ENCODE results near the gene TBL1Y.
"Not testable (repeated sequence)": the region's sequence is repeated elsewhere in the genome, so short reads cannot be mapped to it uniquely, and the experiment has no call there.

Gene TBL1Y

DNA sequence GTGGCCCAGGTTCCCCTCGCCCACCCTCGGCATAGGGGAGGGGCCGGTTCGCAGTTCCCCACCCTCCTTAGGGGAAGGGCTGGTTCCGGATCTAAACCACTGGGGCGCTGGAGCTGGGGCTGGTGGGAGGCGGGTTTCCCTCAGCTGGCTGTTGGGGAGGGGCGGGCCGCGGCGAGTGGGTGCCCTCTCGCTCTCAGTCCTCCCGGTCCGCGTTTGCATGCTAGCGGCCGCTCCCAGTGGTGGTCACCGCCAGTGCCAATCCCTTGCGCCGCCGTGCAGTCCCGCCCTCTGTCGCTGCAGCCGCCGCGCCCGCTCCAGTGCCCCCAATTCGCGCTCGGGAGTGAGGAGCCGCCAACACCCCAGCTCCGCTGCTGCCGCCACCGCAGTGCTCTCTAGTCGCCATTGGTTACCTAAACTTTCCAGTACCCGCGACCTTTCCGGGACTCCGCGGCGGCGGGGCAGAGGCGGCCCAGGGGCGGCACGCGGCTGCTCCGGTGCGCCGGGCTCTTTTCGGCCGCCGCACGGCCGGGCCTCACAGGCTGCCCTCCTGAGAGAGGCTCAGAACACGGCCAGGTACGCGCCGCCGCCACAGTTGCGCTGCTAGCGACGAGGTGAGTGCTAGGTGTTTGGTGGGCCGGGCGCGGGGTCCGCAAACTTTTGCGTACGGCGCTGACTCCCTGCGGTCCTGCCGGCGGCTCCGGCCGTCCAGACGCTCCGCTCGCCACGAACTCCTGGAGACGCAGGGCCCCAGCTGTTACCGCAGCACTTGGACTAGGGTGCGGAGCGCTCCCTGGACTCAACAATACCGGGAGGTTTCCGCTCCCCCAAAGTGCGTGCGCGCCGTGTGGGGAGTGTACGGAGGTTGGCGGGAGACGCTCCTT is at the start of gene TBL1Y:
TSS of gene TBL1Y (plus strand) at position 326 of the 881 bp plus-strand sequence. CDS start 114,388 bp downstream, outside the sequence.
- H3K4me1 ChIP-seq (ENCODE audit: control insufficient read depth, insufficient read depth, low read length), result no peaks in the 10 kb centered on the region
- no peak within 1 kb of the TSS for H3K9ac ChIP-seq (ENCODE audit: low read length)
- H3K27ac ChIP-seq (ENCODE audit: low read depth, low read length), result no peak within 1 kb of the TSS
- no peaks in the 10 kb centered on the region for H3K27me3 ChIP-seq (ENCODE audit: control insufficient read depth, insufficient read depth, low read length)
- H3K4me3 ChIP-seq (ENCODE audit: low read length), result no peak within 1 kb of the TSS
- H3K36me3 ChIP-seq (ENCODE audit: control insufficient read depth, insufficient read depth, low read length), result no peaks in the 10 kb centered on the region

DNA sequence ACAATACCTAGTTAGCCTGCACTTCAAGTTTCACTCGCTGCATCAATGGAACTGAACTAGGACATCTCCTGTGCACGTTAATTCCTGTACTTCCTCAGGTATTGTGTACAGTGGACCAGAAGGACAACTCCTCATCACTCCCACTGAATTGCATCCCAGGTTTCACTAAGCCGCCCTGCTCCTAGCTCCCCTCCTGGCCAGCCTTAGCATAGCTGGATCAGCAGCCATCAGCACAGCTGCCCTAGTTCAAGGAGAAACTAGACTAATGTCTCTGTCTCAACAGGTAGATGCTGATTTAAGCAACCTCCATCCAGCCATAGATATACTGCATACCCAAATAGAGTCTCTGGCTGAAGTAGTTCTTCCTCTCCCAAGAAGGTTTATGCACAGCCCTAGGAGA is 16.0 kb upstream of the TBL1Y start:
- Histone ChIP-seq H3K27me3 (ENCODE audit: control insufficient read depth, insufficient read depth, low read length) (no peaks in the 10 kb centered on the region), H3K27ac (ENCODE audit: low read depth, low read length) (no peak overlapping the region), H3K36me3 (ENCODE audit: control insufficient read depth, insufficient read depth, low read length) (no peaks in the 10 kb centered on the region), H3K9ac (ENCODE audit: low read length) (no peak overlapping the region), H3K4me3 (ENCODE audit: low read length) (no peak overlapping the region), H3K4me1 (ENCODE audit: control insufficient read depth, insufficient read depth, low read length) (no peaks in the 10 kb centered on the region)

DNA sequence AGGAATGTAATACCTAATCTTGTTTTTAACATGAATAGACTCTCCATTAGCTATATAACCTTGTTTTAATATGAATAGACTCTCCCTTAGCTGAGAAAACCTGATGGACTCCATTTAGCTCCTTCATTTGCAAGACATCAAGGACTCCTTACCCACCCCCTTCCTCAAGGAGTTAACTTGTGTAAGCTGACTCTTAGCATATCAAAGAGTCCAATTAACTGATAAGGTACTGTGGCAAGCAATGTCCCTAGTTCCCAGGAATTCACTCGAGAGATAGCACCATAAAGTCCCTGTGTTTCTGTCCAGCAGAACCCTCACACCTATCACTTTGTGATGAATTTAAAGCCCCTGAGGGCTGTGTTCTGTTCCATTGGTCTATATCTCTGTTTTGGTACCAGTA is 15.3 kb upstream of the TBL1Y start:
- Histone ChIP-seq H3K27me3 (ENCODE audit: control insufficient read depth, insufficient read depth, low read length) (no peaks in the 10 kb centered on the region), H3K36me3 (ENCODE audit: control insufficient read depth, insufficient read depth, low read length) (no peaks in the 10 kb centered on the region), H3K4me1 (ENCODE audit: control insufficient read depth, insufficient read depth, low read length) (no peaks in the 10 kb centered on the region), H3K4me3 (ENCODE audit: low read length) (no peak overlapping the region), H3K27ac (ENCODE audit: low read depth, low read length) (no peak overlapping the region), H3K9ac (ENCODE audit: low read length) (no peak overlapping the region)

DNA sequence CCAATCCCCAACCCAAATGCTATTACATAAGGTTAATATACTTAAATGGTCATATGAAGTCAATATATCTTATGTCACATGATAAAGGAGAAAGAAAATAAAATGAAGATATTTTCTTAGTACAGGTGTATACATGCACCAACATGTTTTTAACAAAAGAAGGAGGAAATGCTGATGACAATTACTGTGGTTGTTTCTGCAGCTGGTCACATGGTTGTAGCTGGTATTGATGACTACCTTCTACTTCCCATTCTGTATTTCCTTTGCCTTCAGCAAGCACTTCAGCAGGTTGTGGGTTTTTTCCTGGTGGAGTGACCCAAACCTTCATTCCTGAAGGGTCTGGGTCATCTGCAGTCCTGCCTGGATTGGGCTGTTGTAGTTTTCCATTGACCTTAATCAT is 8.4 kb upstream of the TBL1Y start:
- not testable (repeated sequence) for H3K27me3 ChIP-seq (ENCODE audit: control insufficient read depth, insufficient read depth, low read length); H3K4me1 ChIP-seq (ENCODE audit: control insufficient read depth, insufficient read depth, low read length); H3K9ac ChIP-seq (ENCODE audit: low read length); H3K4me3 ChIP-seq (ENCODE audit: low read length); H3K36me3 ChIP-seq (ENCODE audit: control insufficient read depth, insufficient read depth, low read length); H3K27ac ChIP-seq (ENCODE audit: low read depth, low read length)

DNA sequence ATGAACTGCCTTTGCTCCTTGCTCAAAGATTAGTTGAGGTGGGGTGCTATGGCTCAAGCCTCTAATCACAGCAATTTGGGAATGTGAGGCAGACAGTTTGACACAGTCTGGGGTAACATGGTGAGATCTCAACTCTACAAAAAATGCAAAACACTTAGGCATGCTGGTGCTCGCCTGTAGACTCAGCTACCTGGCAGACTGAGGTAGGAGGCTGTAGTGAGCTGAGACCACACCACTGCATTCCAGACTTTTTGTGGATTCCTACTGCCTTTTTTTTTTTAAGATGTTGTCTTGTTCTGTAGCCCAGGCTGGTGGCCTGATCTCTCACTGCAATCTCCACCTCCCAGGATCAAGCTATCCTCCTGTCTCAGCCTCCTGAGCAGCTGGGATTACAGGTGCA is 2.9 kb upstream of the TBL1Y start:
- Histone ChIP-seq H3K27ac (ENCODE audit: low read depth, low read length) (no peak overlapping the region), H3K36me3 (ENCODE audit: control insufficient read depth, insufficient read depth, low read length) (no peaks in the 10 kb centered on the region), H3K4me3 (ENCODE audit: low read length) (no peak overlapping the region), H3K9ac (ENCODE audit: low read length) (no peak overlapping the region), H3K4me1 (ENCODE audit: control insufficient read depth, insufficient read depth, low read length) (no peaks in the 10 kb centered on the region), H3K27me3 (ENCODE audit: control insufficient read depth, insufficient read depth, low read length) (no peaks in the 10 kb centered on the region)

DNA sequence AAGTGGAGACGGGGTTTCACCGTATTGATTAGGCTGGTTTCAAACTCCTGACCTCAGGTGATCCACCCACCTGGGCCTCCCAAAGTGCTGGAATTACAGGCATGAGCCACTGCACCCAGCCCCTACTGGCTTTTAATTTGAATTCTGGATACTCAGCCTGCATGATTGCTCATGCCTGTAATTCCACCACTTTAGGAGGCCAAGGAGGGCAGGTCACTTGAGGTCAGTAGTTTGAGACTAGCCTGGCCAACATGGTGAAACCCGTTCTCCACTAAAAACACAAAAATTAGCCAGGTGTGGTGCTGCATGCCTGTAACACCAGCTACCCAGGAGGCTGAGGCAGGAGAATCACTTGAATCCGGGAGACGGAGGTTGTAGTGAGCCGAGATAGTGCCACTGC is 2.5 kb upstream of the TBL1Y start:
- H3K4me1 ChIP-seq (ENCODE audit: control insufficient read depth, insufficient read depth, low read length); H3K9ac ChIP-seq (ENCODE audit: low read length); H3K27me3 ChIP-seq (ENCODE audit: control insufficient read depth, insufficient read depth, low read length); H3K27ac ChIP-seq (ENCODE audit: low read depth, low read length); H3K4me3 ChIP-seq (ENCODE audit: low read length); H3K36me3 ChIP-seq (ENCODE audit: control insufficient read depth, insufficient read depth, low read length): not testable (repeated sequence)

DNA sequence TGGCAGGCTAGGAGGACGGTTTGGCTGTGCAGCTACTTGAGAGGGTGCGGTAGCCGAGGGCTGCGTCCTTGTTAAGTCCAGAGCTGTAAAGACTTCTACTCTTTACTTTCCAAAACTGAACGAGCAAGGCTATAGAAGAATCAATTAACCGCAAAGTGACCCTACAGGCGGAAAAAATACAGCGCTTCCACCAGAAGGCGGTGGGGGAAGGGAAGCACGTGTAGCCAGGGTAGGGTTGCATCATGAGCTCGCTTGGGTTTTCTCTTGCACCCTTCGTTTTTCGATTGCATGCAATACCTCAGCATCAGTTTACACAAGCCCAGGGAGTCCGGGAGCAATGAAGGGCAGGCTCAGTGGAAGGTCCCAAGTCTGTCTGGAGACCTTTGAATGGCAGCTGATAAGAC is 1.4 kb upstream of the TBL1Y start:
- Histone ChIP-seq H3K4me1 (ENCODE audit: control insufficient read depth, insufficient read depth, low read length) (no peaks in the 10 kb centered on the region), H3K36me3 (ENCODE audit: control insufficient read depth, insufficient read depth, low read length) (no peaks in the 10 kb centered on the region), H3K27ac (ENCODE audit: low read depth, low read length) (no peak overlapping the region), H3K27me3 (ENCODE audit: control insufficient read depth, insufficient read depth, low read length) (no peaks in the 10 kb centered on the region), H3K4me3 (ENCODE audit: low read length) (no peak overlapping the region), H3K9ac (ENCODE audit: low read length) (no peak overlapping the region)

DNA sequence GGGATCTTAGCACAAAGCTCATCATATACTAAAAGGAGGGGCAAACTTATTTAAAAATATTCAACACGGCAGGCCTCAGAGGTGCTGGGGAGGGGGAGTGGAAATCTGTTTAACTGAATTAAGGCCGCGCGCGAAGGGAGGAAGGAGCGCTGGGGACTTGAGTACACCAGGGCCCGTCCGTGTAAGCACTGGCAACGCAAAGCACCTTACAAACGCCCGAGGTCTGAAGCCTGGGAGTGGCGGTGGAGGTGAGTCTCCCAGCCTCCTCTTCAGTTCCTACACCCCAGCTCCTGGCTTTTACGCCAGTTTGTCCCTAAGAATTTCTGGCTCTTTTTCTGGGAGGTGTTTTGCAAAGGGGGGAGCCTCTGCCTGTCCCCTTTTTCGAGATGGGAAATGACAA is 641 bp upstream of the TBL1Y start:
- H3K9ac ChIP-seq (ENCODE audit: low read length), result no peak overlapping the region
- H3K4me1 ChIP-seq (ENCODE audit: control insufficient read depth, insufficient read depth, low read length), result no peaks in the 10 kb centered on the region
- H3K27me3 ChIP-seq (ENCODE audit: control insufficient read depth, insufficient read depth, low read length), result no peaks in the 10 kb centered on the region
- no peak overlapping the region for H3K4me3 ChIP-seq (ENCODE audit: low read length)
- H3K36me3 ChIP-seq (ENCODE audit: control insufficient read depth, insufficient read depth, low read length), result no peaks in the 10 kb centered on the region
- no peak overlapping the region for H3K27ac ChIP-seq (ENCODE audit: low read depth, low read length)

DNA sequence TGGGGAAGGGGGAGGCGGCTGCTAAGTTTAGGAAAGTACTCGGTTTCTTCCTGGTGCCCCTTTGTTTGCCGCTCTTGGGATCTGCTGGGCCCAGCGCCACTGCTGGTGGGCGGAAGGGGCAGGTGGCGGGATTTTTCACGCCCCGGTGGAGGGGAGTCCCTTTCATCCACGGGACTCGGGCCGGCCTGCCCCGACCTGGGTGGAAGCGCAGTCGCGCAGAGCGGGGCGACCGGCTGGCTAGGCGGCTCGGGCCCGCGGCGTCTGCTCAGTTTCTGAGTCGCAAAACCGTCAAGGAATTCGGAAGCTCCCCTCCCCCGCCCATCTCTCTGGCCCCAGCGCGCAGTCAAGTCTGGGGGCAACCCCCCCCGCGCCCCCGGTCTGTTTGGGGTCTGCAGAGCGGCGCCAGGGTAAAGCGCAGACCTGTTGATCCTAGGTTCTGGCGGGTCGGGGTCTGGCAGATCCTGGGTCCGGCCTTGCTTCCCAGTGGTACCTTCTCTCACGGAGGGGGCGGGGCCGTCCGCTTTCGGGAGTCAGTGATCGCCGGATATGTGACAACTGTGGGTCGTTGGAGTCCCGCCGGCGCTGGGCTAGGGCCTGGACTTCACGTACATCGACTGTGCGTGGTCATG is 870 bp downstream of the TBL1Y start, which contains the start of gene AMELY:
TSS of gene AMELY (minus strand) at position 500 of the 629 bp plus-strand sequence. CDS start 39,144 bp downstream, outside the sequence.
- Histone ChIP-seq H3K27me3 (ENCODE audit: control insufficient read depth, insufficient read depth, low read length) (no peaks in the 10 kb centered on the region), H3K9ac (ENCODE audit: low read length) (no peak within 1 kb of the TSS), H3K27ac (ENCODE audit: low read depth, low read length) (no peak within 1 kb of the TSS), H3K4me3 (ENCODE audit: low read length) (no peak within 1 kb of the TSS), H3K36me3 (ENCODE audit: control insufficient read depth, insufficient read depth, low read length) (no peaks in the 10 kb centered on the region), H3K4me1 (ENCODE audit: control insufficient read depth, insufficient read depth, low read length) (no peaks in the 10 kb centered on the region)

DNA sequence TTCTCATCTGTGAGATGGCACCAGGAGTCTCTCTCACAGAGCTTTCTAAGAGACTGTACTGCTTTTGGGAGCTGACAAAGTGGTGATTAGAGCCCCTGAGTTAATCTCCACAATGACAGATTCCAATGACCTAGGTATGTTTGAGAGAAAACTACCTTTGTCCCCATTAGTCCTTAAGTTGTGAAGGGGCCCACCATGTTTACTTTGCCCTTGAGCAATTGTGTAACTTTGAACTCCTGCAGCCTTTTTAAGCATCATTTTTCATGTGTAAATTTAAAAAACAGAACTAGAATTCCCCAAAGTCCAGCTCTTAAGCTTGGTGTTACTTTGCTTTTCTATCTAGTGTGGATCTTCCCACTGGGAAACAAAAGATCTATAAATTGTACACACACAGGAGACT is 2.9 kb downstream of the TBL1Y start:
- H3K27me3 ChIP-seq (ENCODE audit: control insufficient read depth, insufficient read depth, low read length), result no peaks in the 10 kb centered on the region
- H3K4me3 ChIP-seq (ENCODE audit: low read length), result no peak overlapping the region
- no peaks in the 10 kb centered on the region for H3K4me1 ChIP-seq (ENCODE audit: control insufficient read depth, insufficient read depth, low read length)
- H3K9ac ChIP-seq (ENCODE audit: low read length), result no peak overlapping the region
- H3K27ac ChIP-seq (ENCODE audit: low read depth, low read length), result no peak overlapping the region
- H3K36me3 ChIP-seq (ENCODE audit: control insufficient read depth, insufficient read depth, low read length), result no peaks in the 10 kb centered on the region

DNA sequence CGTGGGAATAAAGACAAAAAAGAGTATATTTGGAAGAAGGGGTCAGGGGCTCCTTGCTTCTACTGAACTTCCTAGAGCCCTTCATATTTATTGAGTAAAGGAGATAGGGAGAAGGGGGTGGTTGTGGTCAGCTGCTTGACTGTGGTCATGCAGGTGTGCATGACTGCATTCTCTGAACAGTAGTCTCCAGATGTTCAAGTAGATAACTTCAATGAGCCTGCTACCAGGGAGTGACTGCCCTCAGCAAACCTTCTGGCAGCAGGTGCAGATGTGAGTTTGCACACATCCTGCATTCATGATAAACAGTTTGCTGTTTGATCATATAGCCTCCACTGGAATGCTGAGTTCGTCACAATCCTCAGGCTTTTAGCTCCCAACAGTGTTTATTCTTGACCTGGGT is 10.6 kb downstream of the TBL1Y start:
- H3K9ac ChIP-seq (ENCODE audit: low read length), result no peak overlapping the region
- H3K4me1 ChIP-seq (ENCODE audit: control insufficient read depth, insufficient read depth, low read length), result no peaks in the 10 kb centered on the region
- H3K36me3 ChIP-seq (ENCODE audit: control insufficient read depth, insufficient read depth, low read length), result no peaks in the 10 kb centered on the region
- H3K4me3 ChIP-seq (ENCODE audit: low read length), result no peak overlapping the region
- no peaks in the 10 kb centered on the region for H3K27me3 ChIP-seq (ENCODE audit: control insufficient read depth, insufficient read depth, low read length)
- no peak overlapping the region for H3K27ac ChIP-seq (ENCODE audit: low read depth, low read length)

DNA sequence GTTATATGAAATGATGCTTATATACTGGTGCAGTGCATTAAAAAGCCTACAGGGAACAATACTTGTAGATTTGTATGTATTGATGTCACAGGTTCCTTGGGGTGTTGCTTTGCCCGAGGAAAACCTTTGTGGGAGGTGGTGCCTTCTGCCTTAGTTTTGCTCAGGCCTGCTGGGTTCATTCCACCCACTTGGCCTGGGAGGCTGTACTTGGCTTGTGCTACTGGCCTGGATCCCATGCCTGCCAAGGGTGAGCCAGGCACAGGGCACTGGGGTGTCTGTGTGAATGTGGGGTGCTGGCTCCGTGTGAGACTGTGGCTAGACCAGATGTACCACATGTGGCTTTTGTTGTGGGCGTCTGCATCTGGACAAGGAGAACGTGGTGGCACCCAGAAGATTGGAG is 17.8 kb downstream of the TBL1Y start:
- Histone ChIP-seq H3K27me3 (ENCODE audit: control insufficient read depth, insufficient read depth, low read length) (no peaks in the 10 kb centered on the region), H3K4me3 (ENCODE audit: low read length) (no peak overlapping the region), H3K27ac (ENCODE audit: low read depth, low read length) (no peak overlapping the region), H3K36me3 (ENCODE audit: control insufficient read depth, insufficient read depth, low read length) (no peaks in the 10 kb centered on the region), H3K9ac (ENCODE audit: low read length) (no peak overlapping the region), H3K4me1 (ENCODE audit: control insufficient read depth, insufficient read depth, low read length) (no peaks in the 10 kb centered on the region)

DNA sequence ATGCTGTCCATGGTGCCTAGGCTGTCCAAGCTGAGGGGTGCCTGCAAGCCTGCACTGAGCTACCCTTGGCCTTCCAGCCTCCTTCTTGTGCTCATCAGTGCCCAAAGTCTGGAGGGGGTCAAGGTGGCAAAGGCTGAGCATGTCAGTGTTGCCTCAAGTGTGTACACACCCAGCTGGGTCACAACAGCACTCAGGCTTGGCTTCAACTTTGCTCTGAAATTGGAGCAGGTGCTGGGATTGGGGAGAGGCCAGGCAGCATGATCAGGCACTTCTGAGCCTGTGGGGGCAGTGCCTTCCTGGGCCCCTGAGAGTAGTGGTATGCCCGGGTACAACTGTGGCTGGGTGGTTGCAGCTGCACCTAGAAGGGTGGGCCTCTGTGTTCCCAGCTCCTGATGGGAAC is 18.7 kb downstream of the TBL1Y start:
- Histone ChIP-seq H3K9ac (ENCODE audit: low read length) (no peak overlapping the region), H3K27ac (ENCODE audit: low read depth, low read length) (no peak overlapping the region), H3K36me3 (ENCODE audit: control insufficient read depth, insufficient read depth, low read length) (no peaks in the 10 kb centered on the region), H3K27me3 (ENCODE audit: control insufficient read depth, insufficient read depth, low read length) (no peaks in the 10 kb centered on the region), H3K4me1 (ENCODE audit: control insufficient read depth, insufficient read depth, low read length) (no peaks in the 10 kb centered on the region), H3K4me3 (ENCODE audit: low read length) (no peak overlapping the region)

Measured in rectal smooth muscle tissue (tissue), 1 donor.